NCI-H526 treated with DMSO at 0.1 percent for 48 hours (cell line): ENCODE measurements around the gene REL.
"Not testable (repeated sequence)": the region's sequence is repeated elsewhere in the genome, so short reads cannot be mapped to it uniquely, and the experiment has no call there.

Experiments
- DNase-seq: peaks from one replicate; lab custom pipeline; 2025; lab: John Stamatoyannopoulos, UW

The REL gene

DNA sequence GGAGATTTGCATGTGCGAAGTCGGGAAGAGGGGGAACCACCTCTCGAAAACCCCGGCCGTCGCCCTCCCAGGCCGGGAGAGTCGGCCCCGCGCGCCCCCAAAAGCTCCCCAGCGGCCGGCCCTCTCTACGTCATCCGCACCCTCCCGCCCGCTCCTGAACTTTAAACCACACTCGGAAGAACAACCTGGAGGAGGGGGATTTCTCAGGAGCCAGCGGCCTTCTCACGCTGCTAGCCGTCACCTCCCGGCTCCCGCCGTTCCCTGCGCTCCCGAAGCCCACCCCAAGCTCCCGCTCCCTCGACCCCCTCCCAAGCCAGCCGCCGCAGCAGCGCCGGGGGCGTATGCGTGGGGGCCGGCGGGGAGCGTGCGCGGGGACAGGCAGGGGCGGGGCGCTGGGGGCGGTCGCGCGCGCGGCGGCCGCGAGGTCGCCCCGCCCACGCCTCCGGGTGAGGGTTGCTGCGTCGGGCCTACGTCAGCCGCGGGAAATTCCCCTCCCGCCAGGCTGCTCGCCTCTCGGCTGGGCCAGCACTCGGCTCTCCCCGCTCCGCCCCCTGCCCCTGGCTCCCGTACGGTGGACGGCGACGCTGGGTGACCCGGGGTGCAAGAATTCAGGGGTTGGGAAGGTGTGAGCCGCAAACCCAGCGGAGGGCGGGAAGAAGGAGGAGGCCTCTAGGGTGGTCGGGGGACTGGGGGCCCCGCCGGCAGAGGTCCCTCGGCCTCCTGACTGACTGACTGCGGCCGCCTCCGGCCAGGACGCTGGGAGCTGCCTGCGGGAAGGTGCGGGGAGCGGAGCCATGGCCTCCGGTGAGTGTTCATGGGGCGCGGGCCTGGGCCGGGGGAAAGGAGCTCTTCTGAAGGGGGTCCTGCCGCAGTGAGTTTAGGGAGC, at the start of gene REL:
TSS of gene REL (plus strand) at position 528 of the 886 bp plus-strand sequence. CDS start at position 795, 267 bp downstream.
- DNase-seq: peak; percentile 84

DNA sequence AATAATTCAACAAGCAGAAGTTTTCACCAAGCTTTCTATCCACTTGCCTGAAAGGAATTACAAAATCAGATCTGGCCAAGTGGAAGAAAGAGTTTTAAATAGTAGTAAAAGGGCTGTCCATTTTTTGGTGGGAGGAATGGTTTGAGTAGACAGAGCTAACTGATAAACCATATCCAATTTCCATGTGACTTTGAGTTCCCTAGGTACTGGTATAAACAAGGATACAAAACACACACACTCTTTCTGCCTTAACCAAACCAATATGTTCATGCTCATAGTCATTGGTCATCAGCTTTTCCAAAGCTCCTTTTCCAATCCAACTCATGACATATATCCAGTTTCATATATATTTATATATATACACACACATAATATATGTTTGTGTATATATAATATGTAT, 49.5 kb upstream of the REL start:
- DNase-seq: no peak

DNA sequence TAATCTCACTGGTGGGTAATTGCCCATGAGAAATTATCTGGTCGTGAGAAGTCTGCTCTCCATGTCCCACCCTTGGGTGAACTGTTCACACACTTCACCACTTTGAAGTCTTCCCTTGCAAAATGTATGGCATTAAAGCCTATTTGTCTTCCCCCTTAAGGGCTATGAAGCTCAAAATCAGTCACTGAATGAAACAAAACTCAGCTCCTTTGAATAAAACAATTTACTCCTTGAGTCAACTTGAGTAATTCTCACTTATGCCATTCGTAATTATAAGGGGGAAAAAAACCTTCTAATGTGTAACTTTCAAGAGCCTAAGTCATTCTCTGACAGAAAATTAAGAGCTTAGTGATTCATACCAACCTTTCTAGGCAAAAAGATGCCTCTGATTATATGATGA, 48.8 kb upstream of the REL start:
- DNase-seq: no peak

GRCh38 chr2:60834270-60834717, 47.1 kb upstream of the REL start:
- DNase-seq: no peak

GRCh38 chr2:60836491-60836890, 44.9 kb upstream of the REL start:
- no peak for DNase-seq

GRCh38 chr2:60837123-60837522, 44.3 kb upstream of the REL start:
- DNase-seq: no peak

DNA sequence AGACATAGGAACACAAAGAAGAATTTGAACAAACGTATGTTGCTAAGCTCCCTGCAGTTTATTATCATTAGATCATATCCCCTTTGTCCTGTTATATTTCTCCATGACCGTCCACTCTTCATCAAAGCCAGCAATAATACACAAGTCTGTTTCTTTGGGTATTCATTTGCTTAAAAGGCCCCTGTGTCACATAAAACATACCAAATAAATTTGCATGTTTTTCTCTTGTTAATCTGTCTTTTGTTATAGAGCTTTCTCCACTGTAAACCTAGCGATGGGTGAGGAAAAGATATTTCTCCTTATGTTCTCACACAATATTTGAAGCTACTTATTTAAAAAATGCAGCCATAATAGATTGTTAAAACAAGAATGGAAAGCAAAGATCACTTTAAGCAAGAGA, 42.9 kb upstream of the REL start:
- DNase-seq: peak; percentile 46

GRCh38 chr2:60839126-60839813, 42.1 kb upstream of the REL start:
- DNase-seq: no peak

- peak; percentile 18 for DNase-seq
Observed at GRCh38 chr2:60840880-60841279, 40.5 kb upstream of the REL start.

DNA sequence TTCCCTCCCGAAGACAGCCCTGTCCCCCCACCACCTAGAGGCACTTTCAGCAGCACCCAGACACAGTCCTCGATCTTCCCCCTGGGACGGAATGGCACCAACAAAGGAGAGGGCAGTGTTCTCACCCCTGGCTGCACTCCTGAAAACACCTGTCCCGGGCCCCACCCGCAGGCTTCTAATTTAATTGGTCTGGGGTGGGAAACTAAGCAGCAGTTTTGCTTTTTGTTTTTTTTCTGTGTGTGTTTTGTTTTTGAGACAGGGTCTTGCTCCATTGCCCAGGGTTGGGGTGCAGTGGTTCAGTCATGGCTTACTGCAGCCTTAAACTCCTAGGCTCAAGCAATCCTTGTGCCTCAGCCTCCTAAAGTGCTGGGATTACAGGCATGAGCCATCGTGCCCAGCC, 38.4 kb upstream of the REL start:
- DNase-seq: no peak

DNA sequence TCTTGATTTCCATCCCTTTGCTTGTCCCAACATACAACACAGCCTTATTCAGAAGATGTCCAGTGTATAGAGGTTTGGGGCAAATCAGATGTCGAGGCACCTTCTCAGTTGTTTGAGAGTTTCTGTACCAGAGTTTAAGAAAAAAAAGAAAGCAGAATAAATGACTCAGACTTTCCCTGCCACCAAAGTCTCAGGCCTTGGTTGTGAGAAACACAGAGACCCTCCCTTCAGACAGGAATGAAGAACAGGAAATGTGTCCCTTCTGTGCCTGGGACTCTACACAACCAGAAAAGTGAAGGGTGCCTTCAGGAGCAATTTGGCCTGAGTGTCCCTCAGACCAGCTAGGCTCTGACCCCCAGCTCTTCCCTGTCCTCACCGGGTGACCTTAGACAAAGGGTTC, 37.3 kb upstream of the REL start:
- no peak for DNase-seq

GRCh38 chr2:60847854-60848253, 33.5 kb upstream of the REL start:
- DNase-seq: no peak

GRCh38 chr2:60849187-60849586, 32.2 kb upstream of the REL start:
- DNase-seq: no peak

GRCh38 chr2:60852282-60852860, 29.0 kb upstream of the REL start:
- no peak for DNase-seq

DNA sequence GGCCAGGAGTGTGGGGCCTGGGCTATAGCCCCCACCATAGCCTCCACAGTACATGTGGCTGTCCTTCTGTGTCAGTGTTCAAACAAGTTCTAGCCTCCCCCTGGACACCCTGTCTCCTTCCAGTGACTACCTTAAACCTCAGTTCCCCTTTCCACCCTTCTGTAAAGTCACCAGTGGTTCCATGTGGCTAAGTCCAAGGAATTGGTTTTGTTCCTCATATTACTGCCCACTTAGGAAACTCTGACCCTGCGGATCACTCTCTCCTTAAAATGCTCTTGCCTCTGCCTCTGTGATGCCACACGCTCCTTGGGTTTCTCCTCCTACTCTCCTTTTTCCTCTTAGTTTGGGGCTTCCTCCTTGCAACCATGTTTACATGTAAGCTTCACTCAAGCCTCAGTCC, 27.8 kb upstream of the REL start:
- no peak for DNase-seq

DNA sequence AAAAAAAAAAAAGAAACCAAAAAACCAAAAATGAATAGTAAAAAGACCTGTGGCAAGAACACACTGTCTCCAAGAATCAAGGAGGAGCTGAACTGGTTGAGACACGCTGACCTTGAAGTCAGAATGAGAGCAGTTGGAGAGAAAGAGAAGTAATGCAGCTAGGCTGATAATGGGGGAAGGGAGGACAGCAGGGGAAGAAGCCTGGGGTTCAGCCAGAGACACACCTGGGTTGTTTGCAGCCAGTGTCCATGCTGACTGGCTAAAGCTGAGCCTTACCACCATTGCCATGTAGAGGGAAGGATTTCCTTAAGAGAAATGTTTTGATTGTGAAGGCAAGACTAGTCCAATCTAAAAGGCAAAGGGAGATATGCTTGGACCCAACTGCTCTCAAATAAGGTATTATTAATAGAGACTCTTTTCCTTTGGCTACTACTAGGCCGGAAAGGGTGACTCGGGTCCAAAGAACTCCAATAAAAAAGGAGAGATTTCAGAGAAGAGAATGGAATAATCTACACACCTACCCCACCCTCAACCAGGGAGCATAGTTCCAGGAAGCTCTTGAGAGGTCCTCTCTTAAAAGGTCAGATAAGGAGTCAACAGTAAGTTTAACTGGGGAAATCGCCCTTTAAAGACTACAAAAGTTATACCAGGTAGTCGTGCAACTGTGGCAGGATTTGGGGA, 25.2 kb upstream of the REL start:
- DNase-seq: no peak

DNA sequence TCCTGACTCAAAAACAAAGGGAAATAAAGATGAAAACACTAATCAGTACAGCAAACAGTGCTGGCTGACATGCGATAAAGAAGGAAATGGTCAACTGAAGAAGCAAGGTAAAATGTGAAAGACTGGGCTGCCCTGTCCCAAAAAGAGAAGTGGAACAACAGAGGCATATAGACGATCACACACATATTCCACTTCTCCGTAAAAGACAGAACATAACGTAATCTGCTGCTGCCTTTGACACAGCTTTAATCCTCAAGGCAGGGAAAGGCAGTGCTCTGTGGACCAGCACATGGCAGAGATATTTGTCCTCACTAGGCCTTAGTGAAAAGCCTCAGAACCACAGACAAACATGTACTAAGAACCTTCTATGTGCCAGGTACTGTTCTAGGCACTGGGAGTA, 24.3 kb upstream of the REL start:
- no peak for DNase-seq

DNA sequence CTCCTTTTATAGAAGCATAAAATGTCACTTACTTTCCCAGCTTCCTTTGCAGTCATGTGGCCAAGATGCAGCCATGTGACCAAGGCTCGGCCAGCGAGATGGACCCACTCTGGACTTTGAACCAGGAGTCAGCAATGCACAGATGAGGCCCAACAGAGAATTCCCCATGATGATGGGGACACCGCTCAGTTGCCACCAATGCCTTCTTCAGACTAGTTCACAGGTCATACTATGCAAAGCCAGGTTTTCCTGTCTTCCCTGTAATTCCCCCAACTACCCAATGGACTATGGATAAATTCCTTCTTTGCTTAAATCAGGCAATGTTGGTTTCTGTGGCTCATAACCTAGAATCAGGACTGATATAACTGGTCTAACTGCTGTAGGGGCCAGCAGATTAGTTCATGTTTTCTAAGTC, 22.5 kb upstream of the REL start:
- no peak for DNase-seq

DNA sequence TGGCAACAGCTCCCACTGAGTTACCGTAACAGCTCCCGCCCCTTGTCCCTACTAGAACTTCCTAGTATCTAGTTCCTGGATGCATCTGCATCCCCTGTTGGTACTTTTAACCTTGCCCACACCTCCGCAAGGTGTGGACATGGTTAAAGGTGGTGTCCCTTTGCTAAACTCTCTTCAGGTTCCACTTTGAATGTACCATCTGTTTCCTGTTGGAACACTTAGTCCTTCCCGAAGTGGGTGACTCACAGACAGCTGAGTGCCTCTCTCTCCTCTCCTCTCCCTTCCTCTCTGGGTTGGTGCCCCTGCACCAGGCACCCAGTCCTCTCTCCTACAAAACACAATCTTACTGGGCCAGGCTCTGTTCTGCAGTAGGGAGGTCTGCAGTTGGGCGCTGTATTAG, 19.6 kb upstream of the REL start:
- DNase-seq: no peak

- DNase-seq: no peak
Observed at GRCh38 chr2:60862642-60863041, 18.7 kb upstream of the REL start.

DNA sequence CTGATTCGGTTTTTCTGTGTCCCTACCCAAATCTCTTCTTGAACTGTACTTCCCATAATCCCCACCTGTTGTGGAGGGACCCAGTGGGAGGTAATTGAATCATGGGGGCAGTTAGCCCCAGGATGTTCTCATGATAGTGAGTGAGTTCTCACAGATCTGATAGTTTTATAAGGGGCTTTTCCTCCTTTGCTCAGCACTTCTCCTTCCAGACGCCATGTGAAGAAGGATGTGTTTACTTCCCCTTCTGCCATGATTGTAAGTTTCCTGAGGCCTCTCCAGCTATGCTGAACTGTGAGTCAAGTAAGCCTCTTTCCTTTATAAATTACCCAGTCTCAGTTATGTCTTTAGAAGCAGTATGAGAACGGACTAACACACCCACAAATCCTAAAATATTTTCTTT, 16.0 kb upstream of the REL start:
- not testable (repeated sequence) for DNase-seq

DNA sequence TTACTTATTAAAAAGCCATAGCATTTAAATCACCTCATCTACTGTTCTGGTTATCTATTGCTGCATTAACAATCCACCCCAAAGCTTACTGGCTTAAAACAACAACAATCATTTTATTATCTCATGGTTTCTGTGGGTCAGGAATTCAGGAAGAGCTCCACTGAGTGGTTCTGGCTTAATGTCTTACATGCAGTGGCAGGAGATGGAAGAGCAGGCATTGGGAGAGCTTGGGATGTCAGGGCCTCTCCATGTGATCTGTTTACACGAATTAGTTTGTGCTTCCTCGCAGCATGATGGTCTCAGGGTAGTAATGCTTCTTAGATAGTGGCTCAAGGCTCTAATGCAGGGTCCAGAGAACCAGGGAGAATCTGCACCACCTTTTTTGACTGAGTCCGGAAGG, 14.4 kb upstream of the REL start:
- no peak for DNase-seq
